Right atrium auricular region (tissue), 2 donors: Measurements from ENCODE around the gene RETSAT. TPM values are rescaled to one million over a fixed set of nuclear protein-coding genes. Genes with fewer than 3 reads are reported as not detected.
A peak's percentile ranks its signal among the peaks of the same experiment; 100 is the strongest.

ENCODE experiments used
- DNase-seq: peaks from one replicate; pipeline ENCODE4 v3.0.0-alpha.2; 2019; ENCODE audit warnings: low spot score
- H3K27ac ChIP-seq, 2 donors: fragments of 200-600 bp; sonication (generic); 1 replicate in 1 of 2; 2 replicates in 1 of 2; pipeline ENCODE4 v1.5.1; 2016 to 2019
- H3K27me3 ChIP-seq, 2 donors: fragments of 200-600 bp; sonication (generic); one replicate each; pipeline versions ENCODE4 v1.5.1 to v1.6.0; 2017 to 2019
- H3K36me3 ChIP-seq: fragments of 200-600 bp; sonication (generic); one replicate; pipeline ENCODE4 v1.5.1; 2016
- H3K4me1 ChIP-seq, 2 donors: fragments of 200-600 bp; sonication (generic); one replicate each; pipeline versions ENCODE4 v1.5.1 to v1.6.0; 2017 to 2019
- H3K4me3 ChIP-seq, 2 donors: fragments of 200-600 bp; sonication (generic); 1 replicate in 1 of 2; 2 replicates in 1 of 2; pipeline ENCODE4 v1.5.1; 2017 to 2019; ENCODE audit warnings: mild to moderate bottlenecking in 1 of 2, moderate library complexity in 1 of 2
- H3K9me3 ChIP-seq, 2 donors: fragments of 200-600 bp; sonication (generic); one replicate each; pipeline ENCODE4 v1.5.1; 2019
- total RNA-seq, 2 donors: library from RNA; depleted of rRNA; stranded (reverse); fragments of >200 nt; gene quantifications; one replicate each; pipeline ENCODE4 v1.1.0, GENCODE V29; 2016
- TF ChIP-seq, protein P1 (sequence below), 2 donors: fragments of 200-600 bp; sonication (generic); IDR thresholded peaks; one replicate each; pipeline ENCODE4 v1.5.1; 2019; ENCODE audit warnings: antibody characterized with exemption in 2 of 2

Gene RETSAT
- 10 to 100 TPM; 34.2 to 40.8 TPM for total RNA-seq

- Histone ChIP-seq H3K27ac (peak within 1 kb of the TSS; percentile 85 to 91), H3K27me3 (no peaks in the 10 kb centered on the region), H3K36me3 (peaks cover 31% of the 10 kb centered on the region), H3K9me3 (no peaks in the 10 kb centered on the region), H3K4me3 (peak within 1 kb of the TSS; percentile 69 to 74), H3K4me1 (peaks cover 0 to 26% of the 10 kb centered on the region in 2 donors)
- peak; percentile 99 for DNase-seq
- TF ChIP-seq, protein P1, sequence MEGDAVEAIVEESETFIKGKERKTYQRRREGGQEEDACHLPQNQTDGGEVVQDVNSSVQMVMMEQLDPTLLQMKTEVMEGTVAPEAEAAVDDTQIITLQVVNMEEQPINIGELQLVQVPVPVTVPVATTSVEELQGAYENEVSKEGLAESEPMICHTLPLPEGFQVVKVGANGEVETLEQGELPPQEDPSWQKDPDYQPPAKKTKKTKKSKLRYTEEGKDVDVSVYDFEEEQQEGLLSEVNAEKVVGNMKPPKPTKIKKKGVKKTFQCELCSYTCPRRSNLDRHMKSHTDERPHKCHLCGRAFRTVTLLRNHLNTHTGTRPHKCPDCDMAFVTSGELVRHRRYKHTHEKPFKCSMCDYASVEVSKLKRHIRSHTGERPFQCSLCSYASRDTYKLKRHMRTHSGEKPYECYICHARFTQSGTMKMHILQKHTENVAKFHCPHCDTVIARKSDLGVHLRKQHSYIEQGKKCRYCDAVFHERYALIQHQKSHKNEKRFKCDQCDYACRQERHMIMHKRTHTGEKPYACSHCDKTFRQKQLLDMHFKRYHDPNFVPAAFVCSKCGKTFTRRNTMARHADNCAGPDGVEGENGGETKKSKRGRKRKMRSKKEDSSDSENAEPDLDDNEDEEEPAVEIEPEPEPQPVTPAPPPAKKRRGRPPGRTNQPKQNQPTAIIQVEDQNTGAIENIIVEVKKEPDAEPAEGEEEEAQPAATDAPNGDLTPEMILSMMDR (IDR thresholded peaks at IDR 0.05), result no peak
Observed at GRCh38 chr2:85354286-85355072, at the start of gene RETSAT, which contains the start of gene ELMOD3. TSS of gene RETSAT (minus strand) at chr2:85354528. CDS start at chr2:85354507, 21 bp downstream. TSS of gene ELMOD3 (plus strand) at chr2:85354769. CDS start at chr2:85357199, 2,430 bp downstream.

- Histone ChIP-seq H3K4me1 (no peaks in the 10 kb centered on the region), H3K9me3 (peaks cover 0 to 13% of the 10 kb centered on the region in 2 donors), H3K4me3 (no peak overlapping the region), H3K27me3 (no peaks in the 10 kb centered on the region), H3K36me3 (no peaks in the 10 kb centered on the region), H3K27ac (no peak overlapping the region)
- TF ChIP-seq, protein P1 (IDR thresholded peaks at IDR 0.05), result no peak
- no peak for DNase-seq
Observed at GRCh38 chr2:85401844-85402243, 47.5 kb upstream of the RETSAT start.

DNA sequence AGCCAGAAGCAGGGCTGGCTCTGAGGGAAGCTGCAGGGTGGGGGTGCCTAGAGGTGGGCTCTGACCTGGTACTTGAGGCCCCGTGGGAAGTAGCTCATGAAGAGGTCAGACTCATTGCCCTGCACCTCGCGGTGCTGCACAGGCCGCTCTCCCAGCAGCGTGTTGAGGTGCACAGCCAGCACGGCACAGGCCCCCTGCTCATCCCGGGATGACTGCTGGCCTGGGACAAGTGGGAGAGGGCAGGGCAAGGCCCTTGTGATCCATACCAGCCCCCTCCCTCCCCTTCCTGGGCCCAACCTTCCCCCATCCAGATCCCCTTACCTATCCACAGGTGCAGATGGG lies 47.1 kb upstream of the RETSAT start:
- TF ChIP-seq, protein P1 (IDR thresholded peaks at IDR 0.05), result no peak
- DNase-seq, result no peak
- Histone ChIP-seq H3K36me3 (no peaks in the 10 kb centered on the region), H3K4me1 (no peaks in the 10 kb centered on the region), H3K4me3 (no peak overlapping the region), H3K27ac (no peak overlapping the region), H3K9me3 (peaks cover 0 to 13% of the 10 kb centered on the region in 2 donors), H3K27me3 (no peaks in the 10 kb centered on the region)

DNA sequence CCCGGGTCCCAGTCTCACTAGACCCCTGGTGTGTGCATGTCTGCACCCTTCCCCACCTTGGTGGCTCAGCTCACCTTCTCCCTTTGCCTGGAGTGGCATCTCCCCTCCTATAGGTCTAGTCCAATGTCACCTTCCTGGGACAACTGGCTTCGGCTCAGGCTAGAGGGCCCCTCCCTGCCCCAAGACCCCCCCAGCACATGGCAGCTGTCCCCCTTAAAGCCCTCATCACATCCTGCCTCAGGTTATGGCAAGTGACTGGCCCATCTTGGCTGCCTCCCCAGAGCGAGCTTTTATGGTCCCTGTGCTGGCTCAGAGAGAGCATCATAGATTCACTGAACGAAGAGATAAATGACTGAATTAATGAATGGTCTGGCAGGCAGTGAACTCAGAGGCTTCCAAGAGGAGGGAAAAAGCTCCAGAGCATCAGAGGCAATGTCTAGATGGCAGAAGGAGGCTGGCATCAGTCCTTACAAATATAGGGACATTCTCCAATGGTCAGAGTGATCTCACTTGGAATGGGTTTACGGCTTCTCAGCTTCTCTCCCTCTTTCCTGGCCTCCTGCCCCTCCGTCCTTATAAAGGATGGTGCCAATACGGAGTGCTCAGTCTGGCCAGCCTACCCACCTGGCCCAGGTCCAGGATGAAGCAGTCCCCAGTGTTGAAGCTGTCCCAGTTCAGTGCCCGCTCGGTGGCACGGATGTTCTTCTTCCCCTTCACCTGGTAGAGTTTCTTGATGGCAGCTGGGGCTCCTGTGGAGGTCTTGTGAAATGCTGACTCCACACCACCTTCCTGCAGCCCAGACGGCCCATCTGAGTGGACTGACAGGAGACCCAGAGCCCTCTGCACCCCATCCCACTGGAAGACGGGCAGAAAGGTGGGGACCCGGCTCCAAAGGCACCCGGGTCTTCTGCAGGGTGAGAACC lies 46.5 kb upstream of the RETSAT start:
- Histone ChIP-seq H3K4me3 (no peak overlapping the region), H3K27me3 (no peaks in the 10 kb centered on the region), H3K4me1 (no peaks in the 10 kb centered on the region), H3K36me3 (no peaks in the 10 kb centered on the region), H3K27ac (no peak overlapping the region), H3K9me3 (peaks cover 0 to 13% of the 10 kb centered on the region in 2 donors)
- DNase-seq, result no peak
- TF ChIP-seq, protein P1 (IDR thresholded peaks at IDR 0.05), result no peak

DNA sequence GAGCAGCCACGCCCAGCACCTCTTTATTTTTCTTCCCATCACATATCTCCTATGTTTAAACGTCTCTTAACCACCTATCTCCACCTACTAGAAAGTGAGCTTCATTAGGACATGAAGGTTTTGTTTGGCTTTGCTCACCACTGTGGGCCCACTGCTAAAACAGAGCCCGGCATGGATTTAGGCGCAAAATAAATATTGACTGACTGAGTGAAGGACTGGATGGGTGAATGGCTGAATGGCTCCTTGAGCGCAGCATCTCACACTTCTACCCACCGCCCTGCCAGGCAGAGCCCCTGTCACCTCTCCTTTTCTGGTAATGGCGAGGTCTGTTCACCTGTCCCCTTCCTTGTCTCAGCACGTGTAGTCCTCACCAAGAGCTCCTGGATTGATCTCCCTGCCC lies 45.7 kb upstream of the RETSAT start:
- Histone ChIP-seq H3K27me3 (no peaks in the 10 kb centered on the region), H3K9me3 (peaks cover 0 to 13% of the 10 kb centered on the region in 2 donors), H3K4me3 (no peak overlapping the region), H3K27ac (no peak overlapping the region), H3K4me1 (no peaks in the 10 kb centered on the region), H3K36me3 (no peaks in the 10 kb centered on the region)
- DNase-seq, result no peak
- TF ChIP-seq, protein P1 (IDR thresholded peaks at IDR 0.05), result no peak
